AG09309 (cell line): Measurements from ENCODE around the gene FHAD1.
"Not testable (repeated sequence)": the region's sequence is repeated elsewhere in the genome, so short reads cannot be mapped to it uniquely, and the experiment has no call there.

Experiments used
- DNase-seq: peaks from one replicate; pipeline ENCODE4 v3.0.0-alpha.2; 2010; ENCODE audit warnings: low read depth
- H3K4me3 ChIP-seq: 2 replicates; pipeline ENCODE4 v1.5.1; 2011; ENCODE audit warnings: mild to moderate bottlenecking, low read depth, low read length, moderate library complexity; ENCODE audit not compliant: control insufficient read depth
- CTCF ChIP-seq: IDR thresholded peaks from 2 replicates; pipeline ENCODE4 v1.5.1; 2011; ENCODE audit warnings: mild to moderate bottlenecking, low read depth, low read length, inconsistent platforms; ENCODE audit not compliant: insufficient read depth, control insufficient read depth; ENCODE audit errors: missing control alignments

Gene FHAD1

GRCh38 chr1:15425521-15425920 is 178.5 kb downstream of the FHAD1 start:
- no peak overlapping the region for H3K4me3 ChIP-seq
- no peak for TF ChIP-seq CTCF
- no peak for DNase-seq

- DNase-seq, result no peak
- no peak overlapping the region for H3K4me3 ChIP-seq
- no peak for TF ChIP-seq CTCF
These were observed 178.9 kb downstream of the FHAD1 start for GRCh38 chr1:15425958-15426357.

GRCh38 chr1:15426492-15427279 is 179.7 kb downstream of the FHAD1 start:
- DNase-seq, result no peak
- no peak for TF ChIP-seq CTCF
- H3K4me3 ChIP-seq, result no peak overlapping the region

GRCh38 chr1:15427280-15427666 is 180.2 kb downstream of the FHAD1 start:
- DNase-seq, result no peak

GRCh38 chr1:15428252-15428651 is 181.2 kb downstream of the FHAD1 start:
- not testable (repeated sequence) for H3K4me3 ChIP-seq, DNase-seq

More at GRCh38 chr1:15427280-15427666, 180.2 kb downstream of the FHAD1 start:
- no peak for TF ChIP-seq CTCF
- H3K4me3 ChIP-seq, result no peak overlapping the region

GRCh38 chr1:15428815-15429435 is 181.9 kb downstream of the FHAD1 start:
- TF ChIP-seq CTCF, result no peak
- no peak overlapping the region for H3K4me3 ChIP-seq
- DNase-seq, result no peak

GRCh38 chr1:15429701-15430149 is 182.7 kb downstream of the FHAD1 start:
- TF ChIP-seq CTCF, result no peak
- H3K4me3 ChIP-seq, result no peak overlapping the region
- no peak for DNase-seq
